HepG2 (cell line): Measurements from ENCODE around the gene PPM1K. TPM values are rescaled to one million over a fixed set of nuclear protein-coding genes. Genes with fewer than 3 reads are reported as not detected.

Source experiments
- ARID4A ChIP-seq: sonication (generic); formaldehyde crosslinking; IDR thresholded peaks from 2 replicates; pipeline ENCODE4 v1.5.0; 2020; ENCODE audit warnings: mild to moderate bottlenecking, missing genetic modification reagents, borderline replicate concordance
- ASH2L ChIP-seq: fragments of 300-600, 200-600 bp; sonication (generic); IDR thresholded peaks from 2 replicates; pipeline ENCODE4 v1.7.0; 2017; ENCODE audit warnings: low read depth, mild to moderate bottlenecking, moderate library complexity, mixed read lengths, low read length; ENCODE audit not compliant: insufficient read length
- CHCHD3 ChIP-seq: sonication (generic); formaldehyde crosslinking; IDR thresholded peaks from 2 replicates; pipeline ENCODE4 v1.8.0; 2022; ENCODE audit warnings: mild to moderate bottlenecking, missing genetic modification reagents, moderate library complexity
- HOXD1 ChIP-seq: sonication (generic); formaldehyde crosslinking; IDR thresholded peaks from 2 replicates; pipeline ENCODE4 v1.5.0; 2020; ENCODE audit warnings: missing genetic modification reagents
- KAT2B ChIP-seq: fragments of 150-350 bp; IDR thresholded peaks from 2 replicates; pipeline ENCODE4 v1.6.1; 2014; ENCODE audit warnings: low read depth, low read length, borderline replicate concordance
- KMT2B ChIP-seq: IDR thresholded peaks from 2 replicates; pipeline ENCODE4 v1.6.1; 2016; ENCODE audit warnings: missing genetic modification reagents, missing compliant biosample characterization
- MAFF ChIP-seq: IDR thresholded peaks from 2 replicates; pipeline ENCODE4 v1.6.1; 2011; ENCODE audit warnings: low read depth, low read length, improper control_type of control experiment
- MTF2 ChIP-seq: sonication (generic); formaldehyde crosslinking; IDR thresholded peaks from 2 replicates; pipeline ENCODE4 v1.5.0; 2020; ENCODE audit warnings: missing genetic modification reagents, borderline replicate concordance
- POLR2A ChIP-seq, 2 experiments: IDR thresholded peaks; 2 replicates each; pipeline ENCODE4 v1.6.1; 2011; ENCODE audit warnings: low read depth in 2 of 2, low read length in 2 of 2, mild to moderate bottlenecking in 1 of 2, moderate library complexity in 1 of 2; ENCODE audit not compliant: insufficient read depth in 1 of 2
- SIN3A ChIP-seq: IDR thresholded peaks from 2 replicates; pipeline ENCODE4 v1.6.1; 2011; ENCODE audit warnings: low read depth, mild to moderate bottlenecking, control low read depth, low read length, borderline replicate concordance
- TGIF2 ChIP-seq: IDR thresholded peaks from 2 replicates; pipeline ENCODE4 v1.6.1; 2016; ENCODE audit warnings: control low read depth, missing compliant biosample characterization
- THAP9 ChIP-seq: sonication (generic); formaldehyde crosslinking; IDR thresholded peaks from 2 replicates; pipeline ENCODE4; 2020; ENCODE audit warnings: missing genetic modification reagents, mild to moderate bottlenecking, borderline replicate concordance
- U2AF1 ChIP-seq: fragments of 200-400 bp; formaldehyde crosslinking; optimal IDR thresholded peaks from 2 replicates; pipeline ENCODE3; 2017; ENCODE audit warnings: mild to moderate bottlenecking, low read depth, low read length
- ZBTB20 ChIP-seq: sonication (generic); formaldehyde crosslinking; IDR thresholded peaks from 2 replicates; pipeline ENCODE4 v1.8.1; 2023; ENCODE audit warnings: missing genetic modification reagents, low read depth, mild to moderate bottlenecking, borderline replicate concordance
- ZNF143 ChIP-seq: sonication (generic); formaldehyde crosslinking; IDR thresholded peaks from 2 replicates; pipeline ENCODE4 v1.4.0; 2020; ENCODE audit warnings: missing genetic modification reagents
- ZNF225 ChIP-seq: sonication (generic); formaldehyde crosslinking; IDR thresholded peaks from 2 replicates; pipeline ENCODE4 v1.4.0; 2020; ENCODE audit warnings: mild to moderate bottlenecking, missing genetic modification reagents
- ZNF30 ChIP-seq: sonication (generic); formaldehyde crosslinking; IDR thresholded peaks from 2 replicates; pipeline ENCODE4 v1.5.0; 2020; ENCODE audit warnings: mild to moderate bottlenecking, missing genetic modification reagents
- ZNF569 ChIP-seq: sonication (generic); formaldehyde crosslinking; IDR thresholded peaks from 2 replicates; pipeline ENCODE4 v1.5.0; 2020; ENCODE audit warnings: mild to moderate bottlenecking, missing genetic modification reagents, moderate library complexity, borderline replicate concordance
- ZNF704 ChIP-seq: sonication (generic); formaldehyde crosslinking; IDR thresholded peaks from 2 replicates; pipeline ENCODE4 v1.8.1; 2023; ENCODE audit warnings: mild to moderate bottlenecking, inconsistent platforms, moderate library complexity, missing genetic modification reagents, borderline replicate concordance
- ZNF768 ChIP-seq: sonication (generic); formaldehyde crosslinking; IDR thresholded peaks from 2 replicates; pipeline ENCODE4 v1.4.0; 2020; ENCODE audit warnings: missing genetic modification reagents
- ZNF782 ChIP-seq: sonication (generic); formaldehyde crosslinking; IDR thresholded peaks from 2 replicates; pipeline ENCODE4 v1.4.0; 2020; ENCODE audit warnings: missing genetic modification reagents, mild to moderate bottlenecking, borderline replicate concordance
- polyA plus RNA-seq, 8 experiments: library from polyadenylated mRNA; depleted of rRNA in 3 of 8; stranded (reverse) in 7 of 8; unstranded in 1 of 8; fragments of >200 nt; fragmentation: Illumina TruSeq in 4 of 8; extraction: Trizol in 4 of 8; gene quantifications; 2 replicates each; pipeline versions ENCODE4 v1.2.1 to v1.2.3, GENCODE V29; 2011 to 2016; ENCODE audit warnings: low read depth in 4 of 8, missing spikeins in 1 of 8, mixed read lengths in 1 of 8; ENCODE audit not compliant: insufficient read depth in 1 of 8
- total RNA-seq, 5 experiments: library from RNA; depleted of rRNA; stranded (reverse); fragments of >200 nt; fragmentation: Illumina TruSeq; extraction: Trizol; gene quantifications; 2 replicates each; pipeline ENCODE4 v1.2.3, GENCODE V29; 2016; ENCODE audit warnings: low read depth in 1 of 5

PPM1K gene
- total and polyA plus RNA-seq, 2 of the 13 experiments (the other 11 are each of a cell fraction or from before 2014, with no cell fraction given) = 11.9 to 17.8 TPM

- peak; percentile 21; the same call in 1 of the 2 replicates for TF ChIP-seq THAP9 (CRISPR knock-in tag)
- TF ChIP-seq ZBTB20 (CRISPR knock-in tag) = peak; percentile 60; the same call in 1 of the 2 replicates
- peak; percentile 88; the same call in 1 of the 2 replicates for TF ChIP-seq CHCHD3 (CRISPR knock-in tag)
- TF ChIP-seq ZNF30 = 0 out of 2 replicates have a peak, but pooled peaks have one; percentile 69
- peak; percentile 68; the same call in 1 of the 2 replicates for TF ChIP-seq ZNF768 (CRISPR knock-in tag)
- TF ChIP-seq KAT2B = no peak
- peak in 1 of 2 experiments; percentile 31; a peak in 2 of 4 replicates for TF ChIP-seq POLR2A (IDR thresholded peaks at IDR 0.05; ENCODE audit: insufficient read depth in 1 of 2, low read depth in 2 of 2, low read length in 2 of 2)
- TF ChIP-seq ZNF143 (CRISPR knock-in tag) = 0 out of 2 replicates have a peak, but pooled peaks have one; percentile 14
- peak; percentile 45; the same call in 1 of the 2 replicates for TF ChIP-seq SIN3A
- TF ChIP-seq ZNF225 = peak; percentile 58
- no peak for TF ChIP-seq ZNF569 (CRISPR knock-in tag)
- TF ChIP-seq MTF2 = 0 out of 2 replicates have a peak, but pooled peaks have one; percentile 78
- TF ChIP-seq MAFF = no peak
- TF ChIP-seq ASH2L = peak; percentile 58
- TF ChIP-seq TGIF2 (CRISPR knock-in tag) = peak; percentile 16; the same call in 1 of the 2 replicates
- peak; percentile 29; the same call in 1 of the 2 replicates for TF ChIP-seq ARID4A (CRISPR knock-in tag)
- TF ChIP-seq ZNF704 (CRISPR knock-in tag) = peak; percentile 38; the same call in 1 of the 2 replicates
- no peak for TF ChIP-seq U2AF1
- 0 out of 2 replicates have a peak, but pooled peaks have one; percentile 13 for TF ChIP-seq HOXD1
- peak; percentile 75; the same call in 1 of the 2 replicates for TF ChIP-seq ZNF782 (CRISPR knock-in tag)
- peak; percentile 40 for TF ChIP-seq KMT2B
Measured at GRCh38 chr4:88283661-88284438, 511 bp downstream of the PPM1K start (continued).
